Muscle of leg (tissue), 9 donors: ENCODE measurements around the gene SLC6A4. TPM values are rescaled to one million over a fixed set of nuclear protein-coding genes. Genes with fewer than 3 reads are reported as not detected.

Experiments
- polyA plus RNA-seq, 8 donors: library from polyadenylated mRNA; unstranded; fragments of 120-200 nt; gene quantifications; one replicate each; pipeline versions ENCODE4 v1.2.1 to v1.2.3, GENCODE V29; 2013; ENCODE audit warnings: inconsistent platforms in 1 of 8, low replicate concordance in 1 of 8; ENCODE audit not compliant: insufficient read length in 8 of 8, insufficient read depth in 1 of 8
- total RNA-seq: library from RNA; stranded (reverse); fragments of 120-200 nt; gene quantifications from one replicate; pipeline ENCODE4 v1.2.4, GENCODE V29; 2013

Gene SLC6A4
- total and polyA plus RNA-seq, 9 donors: 0.09 to 1.5 (median 0.13) TPM

Other genes with a start within 250 kb of the SLC6A4 start
- gene NSRP1, start 118.9 kb downstream of the SLC6A4 start, total RNA-seq: 11.4 TPM
- gene NSRP1, start 118.9 kb downstream of the SLC6A4 start, polyA plus RNA-seq: 10 to 100 TPM; 23.9 to 34.2 (median 28.5) TPM
- 30.9 TPM for gene BLMH, start 56.2 kb upstream of the SLC6A4 start, total RNA-seq
- gene BLMH, start 56.2 kb upstream of the SLC6A4 start, polyA plus RNA-seq: 10 to 100 TPM; 39.3 to 55.1 (median 42.9) TPM
- not detected for gene TMIGD1, start 98.4 kb upstream of the SLC6A4 start, total RNA-seq
- gene TMIGD1, start 98.4 kb upstream of the SLC6A4 start, polyA plus RNA-seq: under 1 TPM in 2 of 8 donors, not detected in 6; 0.41 to 0.56 TPM
- gene CPD, start 143.2 kb upstream of the SLC6A4 start, total RNA-seq: 24.1 TPM
- gene CPD, start 143.2 kb upstream of the SLC6A4 start, polyA plus RNA-seq: 10 to 100 TPM; 16.6 to 36.8 (median 24.6) TPM
- 24.6 TPM for gene GOSR1, start 241.7 kb upstream of the SLC6A4 start, total RNA-seq
- 10 to 100 TPM; 21.8 to 32.3 (median 26.6) TPM for gene GOSR1, start 241.7 kb upstream of the SLC6A4 start, polyA plus RNA-seq